ENCODE results near the gene METTL3.

GRCh38 chr14:21455912-21456667 lies 55.0 kb downstream of the METTL3 start, which contains the start of gene CHD8:
- no peak for TF ChIP-seq EZH2 (IDR thresholded peaks at IDR 0.05; ENCODE audit: borderline replicate concordance, low read depth, low read length, severe bottlenecking)
- peak; percentile 69 to 70 for TF ChIP-seq CTCF (IDR thresholded peaks at IDR 0.05; ENCODE audit: extremely low read depth in 1 of 2, insufficient read depth in 1 of 2, low read depth in 1 of 2, low read length in 2 of 2)

Measured in endothelial cell of umbilical vein (primary cell).